DMS153 treated with DMSO at 0.1 percent for 48 hours (cell line): Measurements from ENCODE around the gene GRAMD2B.
A peak's percentile ranks its signal among the peaks of the same experiment; 100 is the strongest.
"Not testable (repeated sequence)": the region's sequence is repeated elsewhere in the genome, so short reads cannot be mapped to it uniquely, and the experiment has no call there.

Experiments used
- DNase-seq: peaks from one replicate; lab custom pipeline; 2025; ENCODE audit not compliant: unreplicated experiment; lab: John Stamatoyannopoulos, UW

Gene GRAMD2B, protein sequence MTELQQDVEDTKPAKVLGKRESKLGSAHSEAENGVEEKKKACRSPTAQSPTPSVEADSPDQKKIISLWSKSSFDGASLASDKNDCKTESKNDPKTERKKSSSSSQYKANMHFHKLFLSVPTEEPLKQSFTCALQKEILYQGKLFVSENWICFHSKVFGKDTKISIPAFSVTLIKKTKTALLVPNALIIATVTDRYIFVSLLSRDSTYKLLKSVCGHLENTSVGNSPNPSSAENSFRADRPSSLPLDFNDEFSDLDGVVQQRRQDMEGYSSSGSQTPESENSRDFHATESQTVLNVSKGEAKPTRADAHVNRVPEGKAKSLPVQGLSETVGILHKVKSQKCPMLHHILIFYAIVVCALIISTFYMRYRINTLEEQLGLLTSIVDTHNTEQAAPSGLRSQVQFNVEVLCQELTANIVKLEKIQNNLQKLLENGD

DNA sequence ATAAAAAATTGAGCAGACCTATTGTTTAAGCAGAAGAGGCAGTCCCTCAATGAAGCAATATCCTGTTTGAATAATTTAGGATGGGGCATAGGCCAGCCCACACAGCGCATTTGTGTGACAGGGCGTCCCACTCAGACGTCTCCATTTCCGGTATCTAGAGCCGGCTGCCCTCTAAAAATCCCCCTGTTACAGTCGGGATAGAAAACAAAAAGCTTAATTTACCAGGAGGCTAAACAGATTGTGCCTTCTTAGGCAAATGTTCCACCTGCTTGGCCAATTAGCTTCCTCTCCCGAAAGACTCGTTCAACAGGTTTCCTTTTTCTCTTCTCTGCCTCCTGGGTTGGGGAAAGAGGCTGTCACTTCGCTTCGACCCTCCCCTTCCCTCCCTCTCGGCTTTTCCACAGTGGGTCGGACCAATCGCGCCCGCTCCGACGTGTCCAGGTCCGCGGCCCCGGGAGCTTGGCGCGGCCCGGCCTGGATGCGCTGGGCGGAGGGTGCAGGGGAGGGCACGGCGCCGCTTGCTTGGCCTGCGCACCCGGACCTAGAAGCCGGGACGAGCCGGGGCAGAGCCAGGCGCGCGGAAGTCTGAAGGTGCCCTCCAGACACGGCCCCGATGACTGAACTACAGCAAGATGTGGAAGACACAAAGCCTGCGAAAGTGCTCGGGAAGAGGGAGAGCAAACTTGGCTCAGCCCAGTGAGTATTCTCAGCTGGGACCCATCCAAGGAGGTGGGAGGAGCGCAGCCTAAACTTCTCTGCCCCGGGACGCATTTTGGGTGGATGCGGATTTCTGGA is at the start of gene GRAMD2B:
GRAMD2B (plus strand) TSS at position 416 of the 795 bp plus-strand sequence; CDS start at position 614, 198 bp downstream.
- DNase-seq = peak; percentile 37

DNA sequence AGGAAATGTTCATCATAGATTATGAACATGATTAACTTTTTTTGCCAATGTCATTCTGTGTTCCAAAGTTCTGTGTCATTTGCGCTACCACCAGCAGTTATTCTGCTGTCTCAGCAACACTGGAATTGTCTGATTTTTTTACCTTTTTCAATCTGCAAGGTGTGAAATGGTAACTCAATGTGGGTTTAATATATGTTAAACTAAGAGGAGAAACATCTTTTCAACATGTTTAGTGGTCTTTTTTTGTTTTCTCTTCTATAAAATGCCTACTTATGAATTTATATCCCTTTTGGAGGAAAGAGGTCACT is 49.1 kb upstream of the GRAMD2B start:
- DNase-seq = no peak

DNA sequence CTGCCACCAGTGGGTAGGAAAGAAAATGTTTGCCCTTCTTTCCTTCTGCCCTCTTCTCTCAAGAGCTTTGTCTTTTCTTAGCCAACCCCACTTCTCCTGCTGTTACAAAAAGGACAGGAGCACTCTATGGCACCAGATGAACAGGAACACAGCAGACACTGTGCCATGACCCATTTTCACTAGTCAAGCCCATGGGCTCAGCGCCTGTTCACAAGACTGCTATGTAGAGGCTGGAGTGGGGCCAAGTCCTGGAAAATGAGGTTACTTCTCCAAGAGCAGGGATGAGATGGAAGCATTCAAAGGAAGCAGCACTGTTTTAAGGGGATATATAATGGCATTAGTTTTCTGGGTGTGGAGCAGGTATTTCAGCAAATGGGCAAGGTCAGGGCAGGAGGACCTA is 46.8 kb upstream of the GRAMD2B start:
- no peak for DNase-seq

DNA sequence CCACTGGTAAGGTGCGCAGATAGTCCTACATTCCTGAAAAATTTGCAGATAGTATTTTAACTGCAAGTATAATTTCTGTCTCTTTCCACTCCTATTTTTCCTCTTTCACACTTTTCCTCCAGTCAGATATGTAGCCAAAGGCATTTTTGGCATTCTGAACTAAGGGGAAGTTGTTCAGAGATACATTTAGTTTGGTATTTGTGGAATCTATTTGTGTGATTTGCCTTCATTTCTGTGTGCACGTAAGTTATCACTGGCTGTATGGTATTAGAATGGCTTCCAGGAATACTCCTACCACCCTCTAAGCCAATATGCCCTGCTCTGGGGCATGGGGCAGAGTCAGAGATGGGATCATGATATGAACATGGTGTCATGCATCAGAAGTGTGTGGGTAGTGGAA is 45.8 kb upstream of the GRAMD2B start:
- DNase-seq = no peak

DNA sequence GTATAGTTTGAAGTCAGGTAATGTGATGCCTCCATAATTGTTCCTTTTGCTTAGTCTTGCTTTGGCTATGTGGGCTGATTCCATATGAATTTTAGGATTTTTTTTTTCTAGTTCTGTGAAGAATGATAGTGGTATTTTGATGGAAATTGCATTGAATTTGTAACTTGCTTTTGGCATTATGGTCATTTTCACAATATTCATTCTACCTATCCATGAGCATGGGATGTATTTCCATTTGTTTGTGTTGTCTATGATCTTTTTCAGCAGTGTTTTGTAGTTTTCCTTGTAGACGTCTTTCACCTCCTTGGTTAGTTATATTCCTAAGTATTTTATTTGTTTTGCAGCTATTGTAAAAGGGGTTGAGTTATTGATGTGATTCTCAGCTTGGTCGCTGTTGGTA is 42.9 kb upstream of the GRAMD2B start:
- not testable (repeated sequence) for DNase-seq

DNA sequence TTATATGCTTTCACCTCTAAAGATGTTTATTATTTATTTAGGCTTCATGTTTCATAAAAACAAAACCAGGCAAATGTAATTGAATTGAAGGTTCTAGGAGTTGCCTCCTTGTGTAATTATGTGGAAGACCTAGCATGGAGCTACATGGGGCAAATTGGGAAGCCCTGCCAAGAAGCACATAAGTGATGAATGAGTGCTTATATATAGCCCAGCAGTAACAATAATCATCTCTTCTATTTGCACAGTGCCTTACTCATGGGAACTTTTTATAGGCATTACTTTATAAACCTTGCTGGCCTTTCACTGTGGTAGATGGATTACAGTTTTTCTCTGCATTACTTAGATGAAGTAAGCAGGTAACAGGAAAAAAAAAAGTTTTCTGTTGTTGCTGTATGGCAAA is 40.0 kb upstream of the GRAMD2B start:
- no peak for DNase-seq

DNA sequence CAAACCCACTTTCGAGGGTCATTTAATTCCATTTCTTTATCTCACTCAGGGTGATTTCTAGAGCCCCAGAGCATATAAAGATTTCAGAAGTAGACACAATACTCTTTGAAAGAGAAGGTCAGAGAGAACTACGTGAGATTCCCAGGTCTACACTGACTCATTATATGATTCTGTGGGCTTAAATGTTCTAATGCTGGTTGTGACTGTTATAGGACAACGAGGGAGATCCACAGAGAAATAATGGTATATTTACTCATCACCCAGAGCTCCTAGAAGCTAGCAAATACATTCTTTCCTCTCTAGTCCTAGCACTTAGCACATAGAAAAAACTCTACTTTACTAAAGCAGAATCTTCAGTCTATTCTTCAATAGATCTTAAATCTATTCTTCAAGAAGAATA is 39.4 kb upstream of the GRAMD2B start:
- no peak for DNase-seq

DNA sequence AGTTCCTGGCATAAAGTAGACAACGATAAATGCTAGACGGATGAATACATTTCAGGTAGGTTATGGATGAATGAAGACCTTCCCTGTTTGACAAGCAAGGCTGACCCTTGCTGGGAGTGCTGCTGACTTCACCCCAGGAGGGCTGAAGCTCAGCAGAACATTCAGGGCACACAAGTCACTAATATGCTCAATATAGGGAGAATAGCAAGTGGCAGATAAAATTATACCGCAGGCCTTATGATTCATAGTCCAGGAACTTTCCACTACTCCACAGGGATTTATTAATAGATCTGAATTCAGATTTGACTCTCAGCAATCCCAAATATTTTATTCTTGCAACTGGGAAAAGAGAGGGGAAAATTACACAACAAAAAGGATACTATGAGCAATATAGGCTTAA is 38.2 kb upstream of the GRAMD2B start:
- DNase-seq = no peak

DNA sequence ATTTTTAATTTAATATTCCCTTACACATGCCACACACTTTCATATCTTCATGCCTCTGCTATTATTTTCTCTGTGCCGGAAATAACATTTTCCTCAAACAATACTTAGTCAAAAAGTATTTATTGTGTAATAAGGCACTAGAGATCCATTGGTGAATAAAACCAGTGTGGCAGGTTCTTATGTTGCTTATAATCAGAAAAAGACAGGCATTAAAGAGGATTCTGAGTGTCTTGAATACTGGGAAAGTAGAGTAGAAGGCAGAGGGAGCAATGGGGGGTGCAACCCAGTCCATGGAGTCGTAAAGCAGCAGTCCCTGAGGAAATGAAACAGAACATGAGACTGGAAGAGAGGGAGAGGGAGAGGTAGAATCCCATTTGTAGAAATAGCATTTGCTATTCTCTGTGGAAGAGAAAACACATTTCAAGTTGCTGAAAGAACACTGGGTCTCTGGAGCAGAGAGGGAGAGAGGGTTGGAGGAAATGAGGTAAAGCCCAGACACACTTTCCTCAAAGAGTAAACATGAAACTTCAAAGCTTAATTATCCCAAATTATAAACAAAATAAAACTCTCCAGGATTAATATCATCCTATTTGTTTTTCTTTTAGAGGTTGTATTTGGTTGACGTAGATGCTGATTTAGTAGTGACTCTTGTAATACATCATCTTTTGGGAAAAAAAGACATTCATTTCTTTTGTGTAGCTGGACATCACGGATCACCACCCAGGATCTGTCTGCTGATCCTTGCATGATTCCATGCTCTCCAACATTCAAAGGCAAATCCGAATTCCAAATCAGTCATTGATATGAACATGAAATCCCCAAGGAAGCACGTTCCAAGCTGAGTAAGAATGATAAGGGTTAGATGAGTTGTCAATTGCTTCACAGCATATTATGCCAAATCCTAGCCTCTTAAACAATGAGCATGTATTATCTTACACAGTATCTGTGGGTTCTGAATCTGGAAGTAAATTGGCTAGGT is 37.4 kb upstream of the GRAMD2B start:
- DNase-seq = no peak

DNA sequence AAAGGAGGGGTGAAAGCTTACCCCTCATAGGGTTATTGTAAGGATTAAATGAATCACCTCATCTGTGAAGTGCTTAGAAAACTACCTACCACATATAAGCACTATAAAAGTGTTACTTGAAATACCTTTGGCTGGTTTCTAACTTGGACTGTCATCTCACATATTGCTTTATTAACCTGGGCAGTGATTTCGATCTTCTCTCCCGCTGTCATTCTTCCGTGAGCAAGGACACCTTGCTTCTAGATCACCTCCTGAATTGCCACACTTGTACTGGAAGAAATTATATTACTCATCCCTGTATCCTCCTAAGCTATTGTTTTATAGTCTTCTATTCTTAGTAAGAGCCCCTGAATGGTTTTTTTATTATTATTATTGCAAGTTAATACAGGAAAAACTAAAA is 34.0 kb upstream of the GRAMD2B start:
- DNase-seq = no peak

DNA sequence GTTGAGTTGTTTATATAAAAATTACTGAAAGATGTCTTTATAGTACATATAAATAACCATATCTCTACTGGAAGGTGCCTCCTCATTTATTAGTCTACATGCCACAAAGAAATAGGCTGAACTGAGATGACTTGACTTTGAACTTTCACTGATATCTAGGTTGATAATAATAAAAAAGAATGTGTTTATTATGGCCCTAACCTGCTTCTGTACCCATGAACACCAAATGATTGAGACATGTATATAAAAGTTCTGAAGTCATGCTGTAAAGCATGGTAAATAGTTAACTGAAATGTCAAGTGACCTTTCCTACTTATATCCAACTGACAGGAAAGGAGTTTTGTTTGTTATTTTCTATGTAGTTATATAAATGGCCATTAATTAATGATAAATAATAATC is 33.2 kb upstream of the GRAMD2B start:
- DNase-seq = no peak

DNA sequence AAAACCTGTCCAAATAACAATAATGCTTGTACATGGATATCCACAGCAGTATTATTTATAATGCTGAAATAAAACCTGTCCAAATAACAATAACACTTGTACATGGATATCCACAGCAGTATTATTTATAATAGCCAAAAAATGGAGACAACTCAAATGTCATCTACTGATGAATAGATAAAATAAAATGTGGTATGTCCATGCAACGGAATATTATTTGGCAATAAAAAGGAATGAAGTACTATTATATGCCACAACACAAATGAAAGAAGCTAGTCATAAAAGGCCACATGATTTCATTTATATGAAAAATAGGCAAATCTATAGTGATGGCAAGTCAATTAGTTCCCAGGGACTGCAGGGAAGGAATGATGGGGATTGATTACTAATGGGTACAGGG is 31.8 kb upstream of the GRAMD2B start:
- no peak for DNase-seq

DNA sequence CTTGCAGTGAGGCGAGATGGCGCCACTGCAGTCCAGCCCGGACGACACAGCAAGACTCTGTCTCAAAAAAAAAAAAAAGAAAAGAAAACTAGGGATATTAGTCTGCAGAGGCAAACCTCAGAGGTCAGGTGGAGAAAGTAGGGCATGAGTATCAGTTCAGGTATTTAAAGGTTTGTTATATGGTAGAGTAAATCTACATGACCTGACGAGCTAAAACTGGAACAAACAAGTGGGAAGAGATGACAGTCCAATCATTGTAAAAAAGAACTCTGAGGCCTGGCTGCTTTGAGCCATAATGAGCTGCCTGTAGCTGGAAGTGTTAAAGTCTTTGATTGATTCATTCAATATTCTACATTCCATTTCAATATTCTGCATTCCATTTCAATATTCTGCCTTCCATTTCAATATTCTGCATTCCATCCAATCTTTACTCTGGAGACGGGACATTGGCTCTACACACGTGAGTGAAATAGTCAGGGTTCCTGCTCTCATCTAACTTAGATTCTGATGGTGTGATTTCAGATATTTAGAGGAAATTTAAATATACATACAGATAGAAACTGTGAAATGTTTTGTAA is 28.9 kb upstream of the GRAMD2B start:
- DNase-seq = no peak

DNA sequence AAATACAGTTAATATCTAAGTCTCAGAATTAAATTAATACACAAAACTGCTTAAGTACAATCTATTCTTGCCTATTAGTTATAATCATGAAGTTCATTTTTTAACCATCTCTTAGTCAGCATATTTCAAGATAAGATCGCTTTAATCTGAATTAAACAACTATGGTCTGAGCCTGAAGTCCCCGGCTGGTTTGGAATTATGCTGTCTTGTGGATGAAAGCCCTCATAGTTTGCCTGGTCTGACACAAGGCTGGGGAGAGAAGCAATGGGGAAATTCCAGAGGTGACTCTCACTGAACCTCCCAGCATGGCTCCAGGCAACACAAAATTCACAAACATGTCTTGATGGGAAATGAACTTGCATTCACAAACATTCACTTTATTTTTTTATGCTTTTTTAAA is 28.0 kb upstream of the GRAMD2B start:
- no peak for DNase-seq

DNA sequence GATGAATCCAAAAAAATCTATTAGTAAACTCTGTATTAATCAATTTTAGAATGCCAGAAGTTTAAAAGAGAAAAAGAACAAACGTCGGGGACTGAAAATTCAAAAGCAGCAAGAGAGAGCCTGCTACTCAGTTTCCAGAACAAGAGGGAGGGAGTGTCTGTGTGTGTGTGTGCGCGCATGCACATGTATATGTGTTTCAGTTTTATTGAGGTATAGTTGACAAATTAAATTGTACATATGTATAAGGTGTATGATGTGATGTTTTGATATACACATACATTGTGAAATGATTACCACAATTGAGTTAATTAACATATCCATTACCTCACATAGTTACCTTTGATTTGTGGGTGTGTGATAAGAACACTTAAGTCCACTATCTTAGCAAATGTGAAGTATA is 27.6 kb upstream of the GRAMD2B start:
- no peak for DNase-seq

DNA sequence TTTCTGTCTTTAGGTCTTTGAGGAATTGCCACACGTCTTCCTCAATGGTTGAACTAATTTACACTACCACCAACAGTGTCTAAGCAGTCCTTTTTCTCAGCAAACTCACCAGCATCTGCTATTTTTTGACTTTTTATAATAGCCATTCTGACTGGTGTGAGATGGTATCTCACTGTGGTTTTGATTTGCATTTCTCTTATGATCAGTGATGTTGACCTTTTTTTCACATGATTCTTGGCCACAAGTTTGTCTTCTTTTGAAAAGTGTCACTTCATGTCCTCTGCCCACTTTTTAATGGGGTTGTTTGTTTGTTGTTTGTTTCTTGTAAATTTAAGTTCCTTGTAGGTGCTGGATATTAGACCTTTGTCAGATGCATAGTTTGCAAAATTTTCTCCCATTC is 26.5 kb upstream of the GRAMD2B start:
- not testable (repeated sequence) for DNase-seq

DNA sequence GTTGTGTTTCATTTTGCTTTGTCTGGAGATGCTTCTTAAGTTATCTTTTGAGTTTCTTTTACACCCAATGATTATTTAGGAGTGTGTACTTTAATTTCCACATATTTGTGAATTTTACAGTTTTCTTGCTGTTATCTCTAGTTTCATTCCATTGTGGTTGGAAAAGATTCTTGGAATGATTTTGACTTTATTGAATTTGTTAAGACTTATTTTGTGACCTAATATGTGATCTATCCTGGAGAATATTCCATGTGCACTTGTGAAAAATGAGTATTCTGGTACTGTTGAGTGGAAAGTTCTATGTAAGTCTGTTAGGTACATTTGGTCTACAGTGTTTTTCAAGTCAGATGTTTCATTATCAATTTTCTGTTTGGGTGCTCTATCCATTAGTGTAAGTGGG is 24.4 kb upstream of the GRAMD2B start:
- no peak for DNase-seq

DNA sequence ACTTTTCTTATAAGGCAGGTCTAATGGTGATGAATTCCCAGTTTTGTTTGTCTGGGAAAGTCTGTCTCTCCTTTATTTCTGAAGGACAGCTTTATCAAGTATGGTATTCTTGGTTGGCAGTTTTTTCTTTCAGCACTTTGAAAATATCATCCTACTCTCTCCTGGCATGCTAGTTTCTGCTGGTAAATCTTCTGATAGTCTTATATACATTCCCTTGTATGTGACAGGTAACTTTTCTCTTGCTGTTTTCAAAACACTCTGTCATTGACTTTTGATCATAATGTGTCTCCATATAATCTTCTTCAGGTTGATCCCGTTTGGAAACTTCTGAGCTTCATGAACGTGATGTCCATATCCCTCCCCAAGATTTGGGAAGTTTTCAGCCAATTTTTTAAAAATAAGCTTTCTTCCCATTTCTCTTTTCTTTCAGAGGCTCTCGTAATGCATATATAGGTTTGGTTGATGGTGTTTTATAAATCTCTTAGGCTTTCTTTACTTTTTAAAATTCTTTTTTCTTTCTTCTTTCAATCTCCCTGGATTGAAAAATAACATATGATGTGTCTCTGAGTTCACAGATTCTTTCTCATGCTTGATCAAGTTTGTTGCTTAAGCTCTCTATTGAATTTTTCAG is 22.5 kb upstream of the GRAMD2B start:
- DNase-seq = no peak

DNA sequence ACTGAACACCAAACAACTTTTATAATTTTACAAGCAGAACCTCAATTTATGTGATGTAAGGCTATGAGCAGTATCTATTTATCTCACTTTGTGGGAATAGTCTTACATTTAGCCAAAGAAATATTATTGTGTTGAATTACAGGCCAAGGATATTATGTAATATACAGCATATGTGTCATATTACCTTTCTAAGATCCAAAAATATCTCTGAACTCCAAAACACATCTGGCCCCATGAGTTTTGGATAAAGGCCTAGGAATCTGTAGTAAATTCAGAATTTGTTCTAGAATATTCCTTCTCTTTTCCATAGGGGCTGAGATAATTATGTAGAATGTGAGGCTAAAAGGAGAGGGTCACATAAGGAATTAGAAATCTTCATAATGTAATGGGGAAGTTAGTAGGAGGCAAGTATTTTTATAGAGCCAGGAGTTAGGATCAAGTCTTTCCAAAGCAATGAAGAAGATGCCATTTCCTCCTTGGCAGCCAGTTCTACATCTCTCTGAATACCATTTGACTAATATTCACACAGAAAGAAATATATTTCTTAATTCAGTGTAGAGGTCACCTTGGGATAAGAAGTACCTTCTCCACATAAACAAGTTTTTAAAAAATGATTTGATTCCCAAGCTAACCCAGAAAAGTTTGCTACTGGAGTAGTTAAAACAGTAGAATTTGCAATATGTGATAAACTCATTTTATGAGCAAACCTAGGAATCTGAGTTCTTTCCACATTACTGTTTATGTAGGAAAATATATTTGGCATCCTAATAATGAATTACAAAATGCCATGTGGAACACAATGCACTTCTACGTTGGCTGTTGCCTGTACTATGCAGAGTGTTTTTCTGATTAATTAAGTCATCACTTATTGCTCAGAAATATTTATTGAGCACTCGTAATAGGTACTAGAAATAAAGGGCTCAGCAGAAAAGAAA is 20.3 kb upstream of the GRAMD2B start:
- DNase-seq = no peak
